IMR-90 (cell line): Measurements from ENCODE around the gene AMBN. TPM values are rescaled to one million over a fixed set of nuclear protein-coding genes. Genes with fewer than 3 reads are reported as not detected.

Experiments
- ATAC-seq: fragments of 200-7000 bp; cut with Tn5 transposase; 2 replicates; pipeline ENCODE4 v1.9.1; 2020; ENCODE audit warnings: low read depth, mild to moderate bottlenecking, moderate library complexity
- BruUV-seq: library from RNA; stranded (reverse); fragments of 400-500 nt; replicated peaks from 2 replicates; lab custom pipeline; 2021; lab: Mats Ljungman, UMichigan
- CTCF ChIA-PET: fragments of 300-600 bp; formaldehyde crosslinking; extraction: SDS; loops from one replicate; lab custom pipeline; 2021; ENCODE audit warnings: antibody characterized with exemption; lab: Yijun Ruan, JAX
- POLR2A ChIA-PET: fragments of 300-600 bp; sonication (Branson Sonifier 250); formaldehyde crosslinking; loops from one replicate; lab custom pipeline; 2022; ENCODE audit warnings: antibody characterized with exemption; ENCODE audit not compliant: unreplicated experiment; lab: Charles Lee
- DNase-seq: peaks from one replicate; pipeline ENCODE4 v3.0.0; 2013
- H2AFZ ChIP-seq: replicated peaks from 2 replicates; pipeline ENCODE3; 2013; ENCODE audit warnings: low read length, mild to moderate bottlenecking; ENCODE audit not compliant: poor library complexity
- H2AK5ac ChIP-seq: 2 replicates; pipeline ENCODE4 v1.6.1; 2013; ENCODE audit warnings: low read depth, low read length, inconsistent platforms
- H2AK9ac ChIP-seq: replicated peaks from 2 replicates; pipeline ENCODE3; 2013; ENCODE audit warnings: mild to moderate bottlenecking, low read depth, low read length, moderate library complexity; ENCODE audit not compliant: poor library complexity
- H2BK120ac ChIP-seq: 2 replicates; pipeline ENCODE4 v1.6.1; 2013; ENCODE audit warnings: low read depth, low read length, inconsistent platforms
- H2BK15ac ChIP-seq: 3 replicates; pipeline ENCODE4 v1.6.1; 2013; ENCODE audit warnings: low read depth, low read length, inconsistent platforms
- H2BK20ac ChIP-seq: 2 replicates; pipeline ENCODE4 v1.6.1; 2013; ENCODE audit warnings: low read depth, mild to moderate bottlenecking, inconsistent platforms, low read length, moderate library complexity
- H2BK5ac ChIP-seq: 2 replicates; pipeline ENCODE4 v1.6.1; 2013; ENCODE audit warnings: mild to moderate bottlenecking, low read depth, low read length, inconsistent platforms; ENCODE audit not compliant: poor library complexity, severe bottlenecking
- H3K14ac ChIP-seq: replicated peaks from 2 replicates; pipeline ENCODE4 v1.6.1; 2013; ENCODE audit warnings: low read depth, low read length, inconsistent platforms
- H3K18ac ChIP-seq: 2 replicates; pipeline ENCODE4 v1.6.1; 2013; ENCODE audit warnings: low read depth, low read length, control low read depth
- H3K23ac ChIP-seq: 2 replicates; pipeline ENCODE4 v1.6.1; 2013; ENCODE audit warnings: low read depth, low read length, inconsistent platforms
- H3K27ac ChIP-seq: 2 replicates; pipeline ENCODE4 v1.5.1; 2013; ENCODE audit warnings: mild to moderate bottlenecking, control low read depth, low read length; ENCODE audit not compliant: insufficient read depth
- H3K27me3 ChIP-seq: 2 replicates; pipeline ENCODE4 v1.6.1; 2013; ENCODE audit warnings: low read length; ENCODE audit not compliant: control insufficient read depth, insufficient read depth
- H3K36me3 ChIP-seq: 2 replicates; pipeline ENCODE4 v1.6.1; 2013; ENCODE audit warnings: low read length, mixed read lengths; ENCODE audit not compliant: control insufficient read depth, insufficient read depth
- H3K4ac ChIP-seq: 2 replicates; pipeline ENCODE4 v1.6.1; 2013; ENCODE audit warnings: low read depth, low read length, inconsistent platforms
- H3K4me1 ChIP-seq: 2 replicates; pipeline ENCODE4 v1.6.1; 2013; ENCODE audit warnings: low read length, mixed read lengths; ENCODE audit not compliant: control insufficient read depth, insufficient read depth
- H3K4me2 ChIP-seq: 2 replicates; pipeline ENCODE4 v1.6.1; 2013; ENCODE audit warnings: low read depth, mild to moderate bottlenecking, control low read depth, low read length, moderate library complexity
- H3K4me3 ChIP-seq: 2 replicates; pipeline ENCODE4 v1.5.1; 2013; ENCODE audit warnings: low read depth, mild to moderate bottlenecking, control low read depth, low read length, moderate library complexity; ENCODE audit not compliant: insufficient read depth
- H3K56ac ChIP-seq: 2 replicates; pipeline ENCODE4 v1.6.1; 2013; ENCODE audit warnings: low read length, inconsistent platforms; ENCODE audit not compliant: insufficient read depth; ENCODE audit errors: extremely low read depth
- H3K79me1 ChIP-seq, 2 experiments: 2 replicates each; pipeline ENCODE4 v1.6.1; 2013; ENCODE audit warnings: low read length in 2 of 2, inconsistent platforms in 1 of 2, low read depth in 1 of 2
- H3K9ac ChIP-seq: 2 replicates; pipeline ENCODE4 v1.6.1; 2013; ENCODE audit warnings: low read depth, low read length, control low read depth
- H3K9me1 ChIP-seq: 2 replicates; pipeline ENCODE4 v1.6.1; 2013; ENCODE audit warnings: low read length, inconsistent platforms; ENCODE audit not compliant: insufficient read depth
- H3K9me3 ChIP-seq: 2 replicates; pipeline ENCODE4 v1.6.1; 2013; ENCODE audit warnings: low read length; ENCODE audit not compliant: control insufficient read depth, insufficient read depth
- H4K20me1 ChIP-seq: 2 replicates; pipeline ENCODE4 v1.6.1; 2013; ENCODE audit warnings: low read length, inconsistent platforms; ENCODE audit not compliant: insufficient read depth
- H4K5ac ChIP-seq: 2 replicates; pipeline ENCODE4 v1.6.1; 2013; ENCODE audit warnings: mild to moderate bottlenecking, low read depth, low read length, control low read depth
- H4K8ac ChIP-seq, 2 experiments: 2 replicates each; pipeline ENCODE4 v1.6.1; 2013; ENCODE audit warnings: low read depth in 2 of 2, low read length in 2 of 2, control low read depth in 1 of 2, inconsistent platforms in 1 of 2
- H4K91ac ChIP-seq: 2 replicates; pipeline ENCODE4 v1.6.1; 2013; ENCODE audit warnings: low read depth, low read length, inconsistent platforms; ENCODE audit not compliant: insufficient read depth
- BHLHE40 ChIP-seq: fragments of 150-350 bp; IDR thresholded peaks from 2 replicates; pipeline ENCODE4 v1.6.1; 2016; ENCODE audit warnings: mild to moderate bottlenecking, low read depth, low read length
- CEBPB ChIP-seq: IDR thresholded peaks from 2 replicates; pipeline ENCODE4 v1.6.1; 2012; ENCODE audit warnings: low read depth, low read length, improper control_type of control experiment
- MXI1 ChIP-seq: IDR thresholded peaks from 2 replicates; pipeline ENCODE4 v1.6.1; 2012; ENCODE audit warnings: low read depth, mild to moderate bottlenecking, low read length, moderate library complexity, borderline replicate concordance
- NFE2L2 ChIP-seq: fragments of 150-350 bp; IDR thresholded peaks from 2 replicates; pipeline ENCODE4 v1.6.1; 2016; ENCODE audit warnings: low read depth, mild to moderate bottlenecking, low read length
- dilution Hi-C: fragments of 300-500 bp; cut with HindIII; formaldehyde crosslinking; loops from one replicate; pipeline ENCODE4 v1.14.3; 2018; ENCODE audit warnings: low sequenced_read_pairs; ENCODE audit not compliant: unreplicated experiment
- in situ Hi-C: fragments of 300-500 bp; cut with MboI; formaldehyde crosslinking; loops from 3 replicates; pipeline ENCODE4 v1.14.3; 2019; ENCODE audit warnings: low sequenced_read_pairs, inconsistent platforms, mixed read lengths
- intact Hi-C: fragments of 100-400 bp; cut with micrococcal nuclease; formaldehyde crosslinking; loops from 2 replicates; pipeline ENCODE4 v1.10.0; 2022
- polyA plus RNA-seq, 3 experiments: library from polyadenylated mRNA; depleted of rRNA; stranded (reverse); fragments of >200 nt; gene quantifications; 2 replicates each; pipeline ENCODE4 v1.2.3, GENCODE V29; 2012; ENCODE audit warnings: low replicate concordance in 1 of 3
- total RNA-seq: library from RNA; depleted of rRNA; stranded (reverse); fragments of >200 nt; gene quantifications from 2 replicates; pipeline ENCODE4 v1.2.3, GENCODE V29; 2012
- TF ChIP-seq, protein P1 (sequence below): fragments of 150-350 bp; IDR thresholded peaks from 2 replicates; pipeline ENCODE4 v1.6.1; 2016; ENCODE audit warnings: low read depth, mild to moderate bottlenecking, low read length, moderate library complexity, borderline replicate concordance

The AMBN gene
- total and polyA plus RNA-seq, 2 of the 4 experiments (the other 2 are of a cell fraction): not detected

DNA sequence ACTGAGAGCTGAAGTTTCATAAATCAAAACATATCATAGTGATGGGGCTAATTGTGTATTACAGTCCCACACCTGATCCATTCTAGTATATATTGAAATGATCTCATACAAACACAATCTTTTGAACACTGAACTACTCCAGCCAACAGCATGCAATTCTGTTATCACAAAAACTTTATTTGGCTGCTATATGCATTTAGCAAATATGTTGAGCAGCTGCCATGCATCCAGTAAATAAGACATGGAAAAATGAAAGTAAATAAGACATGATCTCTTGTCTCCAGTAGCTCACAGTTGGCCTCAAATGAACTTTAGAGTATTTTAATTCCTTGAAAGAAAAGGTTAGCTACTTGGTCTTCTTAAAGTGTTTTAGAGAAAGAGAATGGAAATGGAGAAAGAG is 2.1 kb downstream of the AMBN start:
- H3K79me1 ChIP-seq: no peaks in the 10 kb centered on the region
- no peaks in the 10 kb centered on the region for H3K4me1 ChIP-seq
- H3K36me3 ChIP-seq: no peaks in the 10 kb centered on the region
- no peaks in the 10 kb centered on the region for H4K20me1 ChIP-seq
- no peak overlapping the region for H2AK9ac ChIP-seq
- in situ Hi-C loops (no loop called here), intact Hi-C loops (no loop called here), dilution Hi-C loops (no loop called here)
- H3K23ac ChIP-seq: no peak overlapping the region
- no peak overlapping the region for H3K18ac ChIP-seq
- H2BK120ac ChIP-seq: no peak overlapping the region
- H2BK15ac ChIP-seq: no peak overlapping the region
- ATAC-seq: no peak
- no peak overlapping the region for H4K8ac ChIP-seq
- H3K14ac ChIP-seq: no peak overlapping the region
- H2AFZ ChIP-seq: no peak overlapping the region
- H3K4me3 ChIP-seq: no peak overlapping the region
- no peak overlapping the region for H4K5ac ChIP-seq
- H3K4me2 ChIP-seq: no peak overlapping the region
- H2BK5ac ChIP-seq: no peak overlapping the region
- no TSS peak for BruUV-seq
- H2BK20ac ChIP-seq: no peak overlapping the region
- ChIA-PET POLR2A (no interaction called here), CTCF (no interaction called here)
- no peak overlapping the region for H4K91ac ChIP-seq
- no peaks in the 10 kb centered on the region for H3K9me3 ChIP-seq
- no peak overlapping the region for H3K27ac ChIP-seq
- no peak overlapping the region for H3K4ac ChIP-seq
- TF ChIP-seq, protein P1, sequence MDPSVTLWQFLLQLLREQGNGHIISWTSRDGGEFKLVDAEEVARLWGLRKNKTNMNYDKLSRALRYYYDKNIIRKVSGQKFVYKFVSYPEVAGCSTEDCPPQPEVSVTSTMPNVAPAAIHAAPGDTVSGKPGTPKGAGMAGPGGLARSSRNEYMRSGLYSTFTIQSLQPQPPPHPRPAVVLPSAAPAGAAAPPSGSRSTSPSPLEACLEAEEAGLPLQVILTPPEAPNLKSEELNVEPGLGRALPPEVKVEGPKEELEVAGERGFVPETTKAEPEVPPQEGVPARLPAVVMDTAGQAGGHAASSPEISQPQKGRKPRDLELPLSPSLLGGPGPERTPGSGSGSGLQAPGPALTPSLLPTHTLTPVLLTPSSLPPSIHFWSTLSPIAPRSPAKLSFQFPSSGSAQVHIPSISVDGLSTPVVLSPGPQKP: no peak
- TF ChIP-seq NFE2L2 (no peak), CEBPB (no peak), MXI1 (no peak), BHLHE40 (no peak)
- H3K9me1 ChIP-seq: no peaks in the 10 kb centered on the region
- no peak overlapping the region for H2AK5ac ChIP-seq
- H3K9ac ChIP-seq: no peak overlapping the region
- H3K27me3 ChIP-seq: peaks cover 2% of the 10 kb centered on the region; the same call in 1 of the 2 replicates
- no peak overlapping the region for H3K56ac ChIP-seq
- DNase-seq: no peak
